ENCODE data around the gene CDH18.

DNA sequence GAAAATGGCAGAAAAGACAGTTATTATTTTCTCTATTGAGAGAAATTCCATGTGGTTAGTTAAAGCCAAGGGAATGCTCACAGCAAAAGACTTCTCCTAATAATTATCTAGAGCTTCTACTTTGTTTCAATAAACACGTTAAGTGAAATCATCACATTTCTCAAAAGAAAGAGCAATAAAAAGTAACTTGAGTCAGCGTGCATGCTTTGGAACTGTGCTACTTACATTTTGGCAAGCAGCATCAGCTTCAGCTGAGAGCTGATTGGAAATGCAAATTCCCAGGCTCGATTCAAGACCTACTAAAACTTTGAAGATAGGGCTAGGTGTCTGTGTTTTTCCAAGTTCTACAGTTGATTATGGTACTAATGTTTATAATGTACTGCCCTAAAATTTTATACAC lies 132.1 kb downstream of the CDH18 start:
- TF ChIP-seq EGR1 (IDR thresholded peaks at IDR 0.05; ENCODE audit: low read depth) (no peak), EZH2 (IDR thresholded peaks at IDR 0.05) (no peak), EZH2phosphoT487 (IDR thresholded peaks at IDR 0.05; ENCODE audit: borderline replicate concordance) (no peak), POLR2AphosphoS5 (IDR thresholded peaks at IDR 0.05; ENCODE audit: low read depth, low read length) (no peak), ZFX (IDR thresholded peaks at IDR 0.05) (no peak), SIN3A (IDR thresholded peaks at IDR 0.05; ENCODE audit: low read depth) (no peak)
- TF ChIP-seq, protein P1, sequence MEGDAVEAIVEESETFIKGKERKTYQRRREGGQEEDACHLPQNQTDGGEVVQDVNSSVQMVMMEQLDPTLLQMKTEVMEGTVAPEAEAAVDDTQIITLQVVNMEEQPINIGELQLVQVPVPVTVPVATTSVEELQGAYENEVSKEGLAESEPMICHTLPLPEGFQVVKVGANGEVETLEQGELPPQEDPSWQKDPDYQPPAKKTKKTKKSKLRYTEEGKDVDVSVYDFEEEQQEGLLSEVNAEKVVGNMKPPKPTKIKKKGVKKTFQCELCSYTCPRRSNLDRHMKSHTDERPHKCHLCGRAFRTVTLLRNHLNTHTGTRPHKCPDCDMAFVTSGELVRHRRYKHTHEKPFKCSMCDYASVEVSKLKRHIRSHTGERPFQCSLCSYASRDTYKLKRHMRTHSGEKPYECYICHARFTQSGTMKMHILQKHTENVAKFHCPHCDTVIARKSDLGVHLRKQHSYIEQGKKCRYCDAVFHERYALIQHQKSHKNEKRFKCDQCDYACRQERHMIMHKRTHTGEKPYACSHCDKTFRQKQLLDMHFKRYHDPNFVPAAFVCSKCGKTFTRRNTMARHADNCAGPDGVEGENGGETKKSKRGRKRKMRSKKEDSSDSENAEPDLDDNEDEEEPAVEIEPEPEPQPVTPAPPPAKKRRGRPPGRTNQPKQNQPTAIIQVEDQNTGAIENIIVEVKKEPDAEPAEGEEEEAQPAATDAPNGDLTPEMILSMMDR (IDR thresholded peaks at IDR 0.05 in 2 of 3, conservative IDR thresholded peaks at IDR 0.05 in 1 of 3; ENCODE audit: borderline replicate concordance in 1 of 3, insufficient read depth in 1 of 3, low read depth in 2 of 3, low read length in 2 of 3): no peak
- TF ChIP-seq, protein P2, sequence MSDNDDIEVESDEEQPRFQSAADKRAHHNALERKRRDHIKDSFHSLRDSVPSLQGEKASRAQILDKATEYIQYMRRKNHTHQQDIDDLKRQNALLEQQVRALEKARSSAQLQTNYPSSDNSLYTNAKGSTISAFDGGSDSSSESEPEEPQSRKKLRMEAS (IDR thresholded peaks at IDR 0.05): no peak
